ENCODE data around the gene HBD. TPM values are rescaled to one million over a fixed set of nuclear protein-coding genes. Genes with fewer than 3 reads are reported as not detected.

The HBD gene
- total and polyA plus RNA-seq, 2 donors (not counting 3 experiments of a cell fraction or from before 2014, with no cell fraction given) = not detected

GRCh38 chr11:5280582-5281102 lies 46.4 kb upstream of the HBD start:
- no peak overlapping the region for H2AFZ ChIP-seq (ENCODE audit: low read depth, low read length)
- no TSS peak for BruUV-seq (replicated peaks)
- TF ChIP-seq POLR2AphosphoS5 (IDR thresholded peaks at IDR 0.05; ENCODE audit: insufficient read depth, low read depth, low read length) = peak; percentile 86
- peak; percentile 99 for TF ChIP-seq JUN (IDR thresholded peaks at IDR 0.05; ENCODE audit: borderline replicate concordance, insufficient read depth, insufficient read length, low read depth)
- TF ChIP-seq MYC (IDR thresholded peaks at IDR 0.05; ENCODE audit: low read depth, low read length) = no peak
- peak; percentile 100 for TF ChIP-seq FOS (IDR thresholded peaks at IDR 0.05; ENCODE audit: borderline replicate concordance, insufficient read depth, low read length)
- TF ChIP-seq, protein P1, sequence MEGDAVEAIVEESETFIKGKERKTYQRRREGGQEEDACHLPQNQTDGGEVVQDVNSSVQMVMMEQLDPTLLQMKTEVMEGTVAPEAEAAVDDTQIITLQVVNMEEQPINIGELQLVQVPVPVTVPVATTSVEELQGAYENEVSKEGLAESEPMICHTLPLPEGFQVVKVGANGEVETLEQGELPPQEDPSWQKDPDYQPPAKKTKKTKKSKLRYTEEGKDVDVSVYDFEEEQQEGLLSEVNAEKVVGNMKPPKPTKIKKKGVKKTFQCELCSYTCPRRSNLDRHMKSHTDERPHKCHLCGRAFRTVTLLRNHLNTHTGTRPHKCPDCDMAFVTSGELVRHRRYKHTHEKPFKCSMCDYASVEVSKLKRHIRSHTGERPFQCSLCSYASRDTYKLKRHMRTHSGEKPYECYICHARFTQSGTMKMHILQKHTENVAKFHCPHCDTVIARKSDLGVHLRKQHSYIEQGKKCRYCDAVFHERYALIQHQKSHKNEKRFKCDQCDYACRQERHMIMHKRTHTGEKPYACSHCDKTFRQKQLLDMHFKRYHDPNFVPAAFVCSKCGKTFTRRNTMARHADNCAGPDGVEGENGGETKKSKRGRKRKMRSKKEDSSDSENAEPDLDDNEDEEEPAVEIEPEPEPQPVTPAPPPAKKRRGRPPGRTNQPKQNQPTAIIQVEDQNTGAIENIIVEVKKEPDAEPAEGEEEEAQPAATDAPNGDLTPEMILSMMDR (IDR thresholded peaks at IDR 0.05; ENCODE audit: extremely low read depth in 1 of 2, insufficient read depth in 1 of 2, low read depth in 1 of 2, low read length in 2 of 2) = no peak
- TF ChIP-seq MAX (IDR thresholded peaks at IDR 0.05; ENCODE audit: insufficient read depth, insufficient read length) = no peak
- no peak for TF ChIP-seq POLR2A (IDR thresholded peaks at IDR 0.05; ENCODE audit: low read depth, low read length)
- peak; percentile 46 for TF ChIP-seq GATA2 (IDR thresholded peaks at IDR 0.05; ENCODE audit: insufficient read depth, insufficient read length, low read depth, low read length)
- no peak for TF ChIP-seq EZH2 (IDR thresholded peaks at IDR 0.05; ENCODE audit: borderline replicate concordance, low read depth, low read length, severe bottlenecking)
- H3K79me2 ChIP-seq (ENCODE audit: control insufficient read depth, insufficient read depth, low read length) = no peaks in the 10 kb centered on the region
- POLR2A ChIA-PET = no interaction called here
- peaks cover 11% of the 10 kb centered on the region for H3K4me1 ChIP-seq (ENCODE audit: control insufficient read depth, extremely low read depth, insufficient read depth, low read length)
- no peaks in the 10 kb centered on the region for H3K9me3 ChIP-seq (replicated peaks; ENCODE audit: control insufficient read depth, insufficient read depth, low read length)
- no peak overlapping the region for H3K9ac ChIP-seq (replicated peaks; ENCODE audit: extremely low read depth, insufficient read depth, low read length)
- no peaks in the 10 kb centered on the region for H4K20me1 ChIP-seq (replicated peaks; ENCODE audit: control insufficient read depth, extremely low read depth, insufficient read depth, low read length)
- H3K27ac ChIP-seq (ENCODE audit: insufficient read depth, low read depth, low read length) = peak overlapping the region; percentile 5
- H3K4me3 ChIP-seq (replicated peaks in 1 of 3; ENCODE audit: insufficient read depth in 1 of 3, low read depth in 1 of 3, low read length in 3 of 3) = no peak overlapping the region
- no peaks in the 10 kb centered on the region for H3K9me1 ChIP-seq (replicated peaks; ENCODE audit: control insufficient read depth, extremely low read depth, insufficient read depth, low read length)
- DNase-seq (ENCODE audit: low read depth, low spot score) (peak; percentile 96), FAIRE-seq (peak; percentile 99)
- intact Hi-C loops (cut with micrococcal nuclease) (loop anchor here (1.0 kb wide), 1 partner anchor 87 kb away; no protein-coding TSS in a partner anchor), dilution Hi-C loops (cut with MboI; ENCODE audit: extremely low pct_ligation_motif_present, low sequenced_read_pairs) (no loop called here)
- H3K27me3 ChIP-seq (ENCODE audit: control insufficient read depth in 2 of 2, insufficient read depth in 2 of 2, low read length in 2 of 2) = no peaks in the 10 kb centered on the region
- CTCF ChIA-PET = interaction anchor here (0.6 to 1.6 kb wide), 6 partner anchors 10 to 1093 kb away, joined by 3 to 12 read pairs (median 4); no protein-coding TSS in a partner anchor
- no peaks in the 10 kb centered on the region for H3K36me3 ChIP-seq (ENCODE audit: control insufficient read depth in 2 of 2, extremely low read depth in 1 of 2, insufficient read depth in 2 of 2, low read length in 2 of 2)
- H3K4me2 ChIP-seq (ENCODE audit: insufficient read depth, low read length) = no peak overlapping the region

Data from endothelial cell of umbilical vein (primary cell).